Chondrocyte (in vitro differentiated cells): ENCODE measurements around the gene PACSIN1. TPM values are rescaled to one million over a fixed set of nuclear protein-coding genes. Genes with fewer than 3 reads are reported as not detected.

Experiments
- DNase-seq: peaks from one replicate; pipeline ENCODE4 v3.0.0; 2021; ENCODE audit warnings: mixed read lengths, low spot score
- H3K27ac Mint-ChIP-seq: one replicate; pipeline ENCODE4 v1.8.0; 2021; ENCODE audit warnings: mild to moderate bottlenecking, moderate library complexity, mixed read lengths; ENCODE audit not compliant: unreplicated experiment
- H3K27me3 Mint-ChIP-seq: 2 replicates; pipeline ENCODE4 v1.8.0; 2021; ENCODE audit warnings: low read depth, mixed read lengths
- H3K36me3 Mint-ChIP-seq: 2 replicates; pipeline ENCODE4 v1.8.0; 2021; ENCODE audit warnings: low read depth, mixed read lengths
- H3K4me1 Mint-ChIP-seq: 2 replicates; pipeline ENCODE4 v1.8.0; 2021; ENCODE audit warnings: low read depth, mild to moderate bottlenecking, mixed read lengths
- H3K4me3 Mint-ChIP-seq: one replicate; pipeline ENCODE4 v1.8.0; 2021; ENCODE audit warnings: mild to moderate bottlenecking, moderate library complexity, mixed read lengths; ENCODE audit not compliant: unreplicated experiment
- H3K9me3 Mint-ChIP-seq: 2 replicates; pipeline ENCODE4 v1.8.0; 2021; ENCODE audit warnings: low read depth, mixed read lengths
- total RNA-seq: library from RNA; stranded (reverse); gene quantifications from 3 replicates; pipeline ENCODE4 v1.2.1, GENCODE V29; 2021
- TF ChIP-seq, protein P1 (sequence below): fragments of 200-600 bp; sonication (generic); IDR thresholded peaks from 2 replicates; pipeline ENCODE4 v1.5.0; 2021; ENCODE audit warnings: antibody characterized with exemption, mild to moderate bottlenecking, moderate library complexity

The PACSIN1 gene
- total RNA-seq, 1 donor from 2014 or later: 0.15 TPM

GRCh38 chr6:34473967-34474366, 8.1 kb downstream of the PACSIN1 start:
- Mint-ChIP-seq H3K36me3 (peaks cover 3% of the 10 kb centered on the region), H3K27ac (no peak overlapping the region), H3K4me1 (no peaks in the 10 kb centered on the region), H3K4me3 (no peak overlapping the region), H3K27me3 (peaks cover 5% of the 10 kb centered on the region), H3K9me3 (peaks cover 9% of the 10 kb centered on the region)
- TF ChIP-seq, protein P1, sequence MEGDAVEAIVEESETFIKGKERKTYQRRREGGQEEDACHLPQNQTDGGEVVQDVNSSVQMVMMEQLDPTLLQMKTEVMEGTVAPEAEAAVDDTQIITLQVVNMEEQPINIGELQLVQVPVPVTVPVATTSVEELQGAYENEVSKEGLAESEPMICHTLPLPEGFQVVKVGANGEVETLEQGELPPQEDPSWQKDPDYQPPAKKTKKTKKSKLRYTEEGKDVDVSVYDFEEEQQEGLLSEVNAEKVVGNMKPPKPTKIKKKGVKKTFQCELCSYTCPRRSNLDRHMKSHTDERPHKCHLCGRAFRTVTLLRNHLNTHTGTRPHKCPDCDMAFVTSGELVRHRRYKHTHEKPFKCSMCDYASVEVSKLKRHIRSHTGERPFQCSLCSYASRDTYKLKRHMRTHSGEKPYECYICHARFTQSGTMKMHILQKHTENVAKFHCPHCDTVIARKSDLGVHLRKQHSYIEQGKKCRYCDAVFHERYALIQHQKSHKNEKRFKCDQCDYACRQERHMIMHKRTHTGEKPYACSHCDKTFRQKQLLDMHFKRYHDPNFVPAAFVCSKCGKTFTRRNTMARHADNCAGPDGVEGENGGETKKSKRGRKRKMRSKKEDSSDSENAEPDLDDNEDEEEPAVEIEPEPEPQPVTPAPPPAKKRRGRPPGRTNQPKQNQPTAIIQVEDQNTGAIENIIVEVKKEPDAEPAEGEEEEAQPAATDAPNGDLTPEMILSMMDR: no peak
- no peak for DNase-seq

DNA sequence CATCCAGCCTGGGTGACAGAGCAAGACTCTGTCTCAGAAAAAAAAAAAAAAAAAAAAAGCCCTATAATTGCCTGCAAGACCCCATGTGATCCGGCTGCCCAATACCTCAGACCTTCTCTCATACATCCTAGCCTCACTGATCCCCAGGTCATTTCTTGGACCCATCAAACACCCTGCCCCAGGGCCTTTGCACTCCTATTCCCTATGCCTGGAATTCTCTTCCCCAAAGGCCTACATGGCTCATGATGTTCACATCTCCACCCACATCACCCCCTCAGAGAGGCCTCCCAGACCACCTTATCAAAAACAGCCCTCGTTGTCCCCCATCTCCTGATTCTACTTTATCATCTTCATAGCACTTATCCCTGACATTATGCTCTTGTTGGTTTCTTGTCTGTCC, 8.9 kb downstream of the PACSIN1 start:
- Mint-ChIP-seq H3K27ac (no peak overlapping the region), H3K27me3 (peaks cover 5% of the 10 kb centered on the region), H3K9me3 (peaks cover 9% of the 10 kb centered on the region), H3K4me3 (no peak overlapping the region), H3K4me1 (no peaks in the 10 kb centered on the region), H3K36me3 (peaks cover 3% of the 10 kb centered on the region)
- TF ChIP-seq, protein P1: no peak
- DNase-seq: no peak

GRCh38 chr6:34475238-34475682, 9.4 kb downstream of the PACSIN1 start:
- H3K36me3 Mint-ChIP-seq: peaks cover 3% of the 10 kb centered on the region
- no peaks in the 10 kb centered on the region for H3K4me1 Mint-ChIP-seq
- no peak overlapping the region for H3K4me3 Mint-ChIP-seq
- H3K27ac Mint-ChIP-seq: no peak overlapping the region
- peaks cover 9% of the 10 kb centered on the region for H3K9me3 Mint-ChIP-seq
- peaks cover 5% of the 10 kb centered on the region for H3K27me3 Mint-ChIP-seq
- TF ChIP-seq, protein P1: no peak
- no peak for DNase-seq

DNA sequence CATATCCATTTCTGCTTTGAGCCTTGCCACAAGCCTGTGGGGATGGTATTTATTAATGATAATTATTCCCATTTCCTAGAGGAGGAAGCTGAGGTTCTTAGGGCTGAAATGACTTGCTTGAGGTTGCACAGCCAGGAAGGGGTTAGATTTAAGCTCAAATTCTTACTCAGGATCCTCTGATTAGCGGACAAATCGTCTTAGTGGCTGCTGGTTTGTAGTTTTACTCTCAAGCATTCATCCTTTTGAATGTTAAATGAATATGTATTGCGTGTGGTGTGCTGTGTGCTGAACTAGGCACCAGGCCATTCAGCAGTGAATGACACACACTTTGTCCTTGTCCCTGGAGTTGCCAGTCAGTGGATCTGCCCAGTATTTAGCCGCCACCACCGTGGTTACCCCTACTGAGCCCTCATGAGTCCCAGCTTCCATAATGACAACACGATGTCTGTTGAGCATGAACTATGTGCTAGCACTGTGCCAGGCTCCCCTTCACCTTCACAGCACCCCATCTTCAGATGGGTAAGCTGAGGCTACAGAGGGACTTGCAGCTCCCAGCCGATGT, 10.0 kb downstream of the PACSIN1 start:
- Mint-ChIP-seq H3K27ac (no peak overlapping the region), H3K9me3 (peaks cover 9% of the 10 kb centered on the region), H3K4me3 (no peak overlapping the region), H3K27me3 (peaks cover 5% of the 10 kb centered on the region), H3K36me3 (peaks cover 3% of the 10 kb centered on the region), H3K4me1 (no peaks in the 10 kb centered on the region)
- DNase-seq: no peak
- TF ChIP-seq, protein P1: no peak

GRCh38 chr6:34476447-34476846, 10.6 kb downstream of the PACSIN1 start:
- Mint-ChIP-seq H3K27me3 (peaks cover 5% of the 10 kb centered on the region), H3K27ac (no peak overlapping the region), H3K36me3 (peaks cover 3% of the 10 kb centered on the region), H3K9me3 (peaks cover 9% of the 10 kb centered on the region), H3K4me1 (no peaks in the 10 kb centered on the region), H3K4me3 (no peak overlapping the region)
- TF ChIP-seq, protein P1: no peak
- no peak for DNase-seq
